IMR-90 (cell line): ENCODE measurements around the gene ENO3. TPM values are rescaled to one million over a fixed set of nuclear protein-coding genes. Genes with fewer than 3 reads are reported as not detected.

Experiments used
- microRNA-seq, 2 experiments: library from miRNA; stranded (forward) in 1 of 2; unstranded in 1 of 2; fragments of 10-50 nt in 1 of 2; fragments of <30 nt in 1 of 2; gene quantifications in 1 of 2; microRNA quantifications in 1 of 2; one replicate each; pipeline versions ENCODE3 to v1.1.0; 2013 to 2020; ENCODE audit not compliant: insufficient read depth in 1 of 2, insufficient read length in 1 of 2, unreplicated experiment in 1 of 2
- polyA plus RNA-seq, 3 experiments: library from polyadenylated mRNA; depleted of rRNA; stranded (reverse); fragments of >200 nt; gene quantifications; 2 replicates each; pipeline ENCODE4 v1.2.3, GENCODE V29; 2012; ENCODE audit warnings: low replicate concordance in 1 of 3
- small RNA-seq, 5 experiments: library from RNA; depleted of rRNA; stranded (forward); fragments of <200 nt; gene quantifications; one replicate each; pipeline ENCODE3, GENCODE V24; 2012
- total RNA-seq: library from RNA; depleted of rRNA; stranded (reverse); fragments of >200 nt; gene quantifications from 2 replicates; pipeline ENCODE4 v1.2.3, GENCODE V29; 2012; rRNA removed

ENO3 gene
- total and polyA plus RNA-seq, 2 of the 4 experiments (the other 2 are of a cell fraction), result 1.4 to 5.1 TPM

Small RNA genes within 50 kb of the gene (microRNA-seq; reads per million reads assigned to microRNA genes)
- 0 reads per million in 2 experiments for gene MIR6864
- 0 to 0.37 reads per million in 2 experiments for gene MIR6865

Small RNA genes within 50 kb of the gene (small RNA-seq; reads per million reads assigned to genes)
- gene MIR6864 (0 reads per million in 5 experiments), gene MIR6865 (0 to 0.46 (median 0) reads per million in 5 experiments)

Other genes starting within 250 kb of the ENO3 start
- gene PELP1, start 247.0 kb upstream of the ENO3 start, total RNA-seq, result 6.3 and 9.2 TPM in 2 replicates
- gene PELP1, start 247.0 kb upstream of the ENO3 start, polyA plus RNA-seq (2012; rRNA removed), result 20.8 and 24.0 TPM in 2 replicates
- 3.9 and 6.1 TPM in 2 replicates for gene ARRB2, start 240.5 kb upstream of the ENO3 start, total RNA-seq
- 10.6 and 12.5 TPM in 2 replicates for gene ARRB2, start 240.5 kb upstream of the ENO3 start, polyA plus RNA-seq (2012; rRNA removed)
- 9.9 and 10.3 TPM in 2 replicates for gene MED11, start 219.7 kb upstream of the ENO3 start, total RNA-seq
- 23.3 and 24.1 TPM in 2 replicates for gene MED11, start 219.7 kb upstream of the ENO3 start, polyA plus RNA-seq (2012; rRNA removed)
- gene ZMYND15, start 211.3 kb upstream of the ENO3 start, total RNA-seq, result under 0.01 TPM in 1 of 2 replicates, not detected in the other
- gene ZMYND15, start 211.3 kb upstream of the ENO3 start, polyA plus RNA-seq (2012; rRNA removed), result 0.07 and 0.14 TPM in 2 replicates
- 0.28 and 0.36 TPM in 2 replicates for gene CXCL16, start 211.2 kb upstream of the ENO3 start, total RNA-seq
- 1.2 and 1.6 TPM in 2 replicates for gene CXCL16, start 211.2 kb upstream of the ENO3 start, polyA plus RNA-seq (2012; rRNA removed)
- gene TM4SF5, start 179.2 kb upstream of the ENO3 start, total RNA-seq, result not detected in 2 replicates
- gene TM4SF5, start 179.2 kb upstream of the ENO3 start, polyA plus RNA-seq (2012; rRNA removed), result not detected in 2 replicates
- not detected in 2 replicates for gene VMO1, start 164.8 kb upstream of the ENO3 start, total RNA-seq
- 0.14 TPM in 1 of 2 replicates, not detected in the other for gene VMO1, start 164.8 kb upstream of the ENO3 start, polyA plus RNA-seq (2012; rRNA removed)
- not detected in 2 replicates for gene GLTPD2, start 162.2 kb upstream of the ENO3 start, total RNA-seq
- not detected in 2 replicates for gene GLTPD2, start 162.2 kb upstream of the ENO3 start, polyA plus RNA-seq (2012; rRNA removed)
- 217 and 244 TPM in 2 replicates for gene PSMB6, start 155.0 kb upstream of the ENO3 start, total RNA-seq
- gene PSMB6, start 155.0 kb upstream of the ENO3 start, polyA plus RNA-seq (2012; rRNA removed), result 254 and 291 TPM in 2 replicates
- 9.4 and 12.5 TPM in 2 replicates for gene PLD2, start 144.0 kb upstream of the ENO3 start, total RNA-seq
- gene PLD2, start 144.0 kb upstream of the ENO3 start, polyA plus RNA-seq (2012; rRNA removed), result 28.0 and 28.8 TPM in 2 replicates
- gene MINK1, start 117.8 kb upstream of the ENO3 start, total RNA-seq, result 12.2 and 12.8 TPM in 2 replicates
- gene MINK1, start 117.8 kb upstream of the ENO3 start, polyA plus RNA-seq (2012; rRNA removed), result 40.9 and 41.3 TPM in 2 replicates
- 0.54 and 0.56 TPM in 2 replicates for gene C17orf107, start 51.6 kb upstream of the ENO3 start, total RNA-seq
- 0.82 and 1.3 TPM in 2 replicates for gene C17orf107, start 51.6 kb upstream of the ENO3 start, polyA plus RNA-seq (2012; rRNA removed)
- under 0.01 TPM in 2 replicates for gene CHRNE, start 48.0 kb upstream of the ENO3 start, total RNA-seq
- 0.21 and 0.24 TPM in 2 replicates for gene CHRNE, start 48.0 kb upstream of the ENO3 start, polyA plus RNA-seq (2012; rRNA removed)
- not detected in 2 replicates for gene GP1BA, start 18.8 kb upstream of the ENO3 start, total RNA-seq
- gene GP1BA, start 18.8 kb upstream of the ENO3 start, polyA plus RNA-seq (2012; rRNA removed), result not detected in 2 replicates
- 30.8 and 35.0 TPM in 2 replicates for gene SLC25A11, start 11.1 kb upstream of the ENO3 start, total RNA-seq
- 62.2 and 68.2 TPM in 2 replicates for gene SLC25A11, start 11.1 kb upstream of the ENO3 start, polyA plus RNA-seq (2012; rRNA removed)
- 13.1 and 13.3 TPM in 2 replicates for gene RNF167, start 10.9 kb upstream of the ENO3 start, total RNA-seq
- 79.5 and 83.6 TPM in 2 replicates for gene RNF167, start 10.9 kb upstream of the ENO3 start, polyA plus RNA-seq (2012; rRNA removed)
- 348 and 432 TPM in 2 replicates for gene PFN1, start 2.6 kb upstream of the ENO3 start, total RNA-seq
- gene PFN1, start 2.6 kb upstream of the ENO3 start, polyA plus RNA-seq (2012; rRNA removed), result 1,671 and 2,152 TPM in 2 replicates
- gene SPAG7, start 16.7 kb downstream of the ENO3 start, total RNA-seq, result 50.2 and 52.2 TPM in 2 replicates
- 108 and 115 TPM in 2 replicates for gene SPAG7, start 16.7 kb downstream of the ENO3 start, polyA plus RNA-seq (2012; rRNA removed)
- 1.4 TPM in 2 replicates for gene CAMTA2, start 36.6 kb downstream of the ENO3 start, total RNA-seq
- 54.7 and 59.7 TPM in 2 replicates for gene CAMTA2, start 36.6 kb downstream of the ENO3 start, polyA plus RNA-seq (2012; rRNA removed)
- under 0.01 and 0.18 TPM in 2 replicates for gene INCA1, start 46.4 kb downstream of the ENO3 start, total RNA-seq
- 0.51 and 0.92 TPM in 2 replicates for gene INCA1, start 46.4 kb downstream of the ENO3 start, polyA plus RNA-seq (2012; rRNA removed)
- gene KIF1C, start 46.8 kb downstream of the ENO3 start, total RNA-seq, result 27.4 and 28.6 TPM in 2 replicates
- gene KIF1C, start 46.8 kb downstream of the ENO3 start, polyA plus RNA-seq (2012; rRNA removed), result 28.7 and 31.6 TPM in 2 replicates
- not detected in 2 replicates for gene SLC52A1, start 84.3 kb downstream of the ENO3 start, total RNA-seq
- gene SLC52A1, start 84.3 kb downstream of the ENO3 start, polyA plus RNA-seq (2012; rRNA removed), result not detected in 2 replicates
- gene ZFP3, start 127.3 kb downstream of the ENO3 start, total RNA-seq, result 0.54 and 0.83 TPM in 2 replicates
- gene ZFP3, start 127.3 kb downstream of the ENO3 start, polyA plus RNA-seq (2012; rRNA removed), result 0.60 and 0.75 TPM in 2 replicates
- gene ZNF232, start 160.8 kb downstream of the ENO3 start, total RNA-seq, result 6.4 and 6.5 TPM in 2 replicates
- 3.2 and 4.0 TPM in 2 replicates for gene ZNF232, start 160.8 kb downstream of the ENO3 start, polyA plus RNA-seq (2012; rRNA removed)
- gene USP6, start 164.9 kb downstream of the ENO3 start, total RNA-seq, result not detected in 2 replicates
- 0.01 and 0.02 TPM in 2 replicates for gene USP6, start 164.9 kb downstream of the ENO3 start, polyA plus RNA-seq (2012; rRNA removed)
- gene ZNF594, start 240.7 kb downstream of the ENO3 start, total RNA-seq, result 7.2 and 8.1 TPM in 2 replicates
- 2.0 and 2.5 TPM in 2 replicates for gene ZNF594, start 240.7 kb downstream of the ENO3 start, polyA plus RNA-seq (2012; rRNA removed)